Activated CD4-positive, alpha-beta T cell treated with anti-CD3 and anti-CD28 coated beads for 24 hours (primary cell): ENCODE data around the gene FUT7.
A peak's percentile ranks its signal among the peaks of the same experiment; 100 is the strongest.
"Not testable (repeated sequence)": the region's sequence is repeated elsewhere in the genome, so short reads cannot be mapped to it uniquely, and the experiment has no call there.

Experiments
- DNase-seq, 2 donors: peaks; one replicate each; pipeline ENCODE4 v3.0.0-alpha.2; 2020; ENCODE audit warnings: low read depth in 2 of 2

FUT7 gene

DNA sequence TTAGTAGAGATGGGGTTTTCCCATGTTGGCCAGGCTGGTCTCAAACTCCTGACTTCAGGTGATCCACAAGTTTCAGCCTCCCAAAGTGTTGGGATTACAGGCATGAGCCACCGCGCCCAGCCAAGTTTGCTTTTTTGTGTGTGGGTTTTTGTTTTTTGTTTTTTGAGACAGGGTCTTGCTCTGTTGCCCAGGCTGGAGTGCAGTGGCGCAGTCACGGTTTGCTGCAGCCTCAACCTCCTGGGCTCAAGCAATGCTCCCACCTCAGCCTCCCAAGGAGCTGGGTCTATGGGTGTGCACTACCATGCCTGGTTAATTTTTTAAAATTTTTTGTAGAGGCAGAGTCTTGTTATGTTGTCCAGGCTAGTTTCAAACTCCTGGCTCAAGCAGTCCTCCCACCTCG, 1.6 kb upstream of the FUT7 start:
- not testable (repeated sequence) for DNase-seq

GRCh38 chr9:137032858-137033257, 970 bp upstream of the FUT7 start:
- no peak for DNase-seq

DNA sequence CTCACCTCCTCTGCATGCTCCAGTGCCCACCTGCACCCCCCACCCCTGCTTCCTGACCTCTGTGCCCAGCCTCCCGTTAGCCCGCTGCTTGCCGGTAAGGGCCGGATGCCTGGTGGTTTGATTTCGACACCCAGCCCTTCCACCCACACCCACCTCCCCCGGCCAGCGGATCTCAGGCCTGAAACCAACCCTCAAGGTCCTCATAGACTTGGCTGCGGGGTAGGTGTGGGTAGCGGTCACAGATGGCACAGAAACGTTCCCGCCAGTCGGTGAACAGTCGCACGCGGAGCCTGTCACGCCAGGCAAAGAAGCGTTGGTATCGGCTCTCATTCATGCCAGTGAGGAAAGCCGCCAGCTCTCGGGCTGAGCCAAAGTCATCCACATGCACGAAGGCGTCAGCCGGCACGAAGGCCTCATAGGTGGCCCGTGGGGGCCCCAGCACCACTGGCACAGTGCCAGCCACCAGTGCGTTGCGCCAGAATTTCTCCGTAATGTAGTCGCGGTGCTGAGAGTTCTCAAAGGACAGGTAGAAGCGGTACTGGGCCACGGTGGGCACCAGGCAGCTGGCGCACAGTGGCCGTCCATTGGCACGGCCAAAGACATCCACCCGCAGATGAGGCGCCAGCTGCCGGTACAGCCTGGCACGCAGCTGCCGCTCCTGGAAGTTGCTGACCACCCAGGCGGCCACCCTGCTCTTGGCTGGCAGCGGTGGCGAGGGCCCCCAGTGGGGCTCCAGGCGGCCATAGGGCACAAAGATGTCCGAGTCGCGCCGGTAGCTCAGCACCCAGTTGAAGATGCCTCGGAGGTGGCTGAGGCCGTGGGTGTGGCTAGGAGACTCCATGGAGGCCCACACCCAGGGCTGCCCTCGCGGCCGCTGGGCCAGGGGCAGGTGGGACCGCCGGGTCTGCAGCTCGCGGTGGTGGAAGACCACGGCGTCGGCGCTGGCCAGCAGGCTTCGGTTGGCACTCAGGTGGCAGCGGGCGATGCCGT, 1.1 kb downstream of the FUT7 start:
- DNase-seq: no peak

- DNase-seq: no peak
Observed at GRCh38 chr9:137030006-137030405, 1.9 kb downstream of the FUT7 start.

DNA sequence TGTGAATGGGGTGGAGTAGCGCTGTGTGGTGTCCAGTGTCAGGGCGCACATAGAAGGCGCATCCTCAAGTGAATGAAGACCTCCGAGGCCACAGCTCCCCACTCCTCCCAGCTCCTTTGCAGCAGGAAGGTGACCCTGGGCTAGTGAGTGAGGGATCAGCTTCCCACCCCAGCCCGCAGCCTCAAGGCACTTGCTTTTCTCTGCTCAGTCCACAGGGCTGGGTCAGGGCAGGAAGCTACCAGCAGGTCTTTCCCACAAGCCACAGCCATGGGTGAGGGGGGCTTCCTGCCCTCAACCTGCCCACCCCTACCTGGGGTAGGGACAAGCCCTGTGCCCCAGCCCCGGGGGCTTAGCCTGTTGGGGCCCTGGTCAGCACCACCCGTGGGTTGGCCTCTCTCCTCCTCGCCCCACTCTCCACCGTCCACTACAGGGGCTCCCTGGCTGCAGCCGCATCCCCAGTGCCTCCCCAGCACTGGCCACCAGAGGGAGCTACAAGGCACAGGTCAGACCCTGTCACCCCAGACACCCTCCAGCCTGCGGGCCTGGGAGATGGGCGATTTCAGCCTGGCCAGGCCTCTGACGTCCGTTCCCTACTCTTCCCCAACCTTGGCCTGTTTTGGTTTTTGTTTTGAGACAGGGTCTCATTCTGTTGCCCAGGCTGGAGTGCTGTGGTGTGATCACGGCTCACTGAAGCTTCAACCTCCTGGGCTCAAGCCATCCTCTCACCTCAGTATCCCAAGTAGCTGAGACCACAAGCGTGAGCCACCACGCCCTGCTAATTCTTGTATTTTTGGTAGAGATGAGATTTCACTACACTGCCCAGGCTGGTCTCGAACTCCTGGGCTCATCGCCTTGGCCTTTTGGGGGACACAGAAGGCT, 2.6 kb downstream of the FUT7 start:
- peak; percentile 63 to 74 for DNase-seq

DNA sequence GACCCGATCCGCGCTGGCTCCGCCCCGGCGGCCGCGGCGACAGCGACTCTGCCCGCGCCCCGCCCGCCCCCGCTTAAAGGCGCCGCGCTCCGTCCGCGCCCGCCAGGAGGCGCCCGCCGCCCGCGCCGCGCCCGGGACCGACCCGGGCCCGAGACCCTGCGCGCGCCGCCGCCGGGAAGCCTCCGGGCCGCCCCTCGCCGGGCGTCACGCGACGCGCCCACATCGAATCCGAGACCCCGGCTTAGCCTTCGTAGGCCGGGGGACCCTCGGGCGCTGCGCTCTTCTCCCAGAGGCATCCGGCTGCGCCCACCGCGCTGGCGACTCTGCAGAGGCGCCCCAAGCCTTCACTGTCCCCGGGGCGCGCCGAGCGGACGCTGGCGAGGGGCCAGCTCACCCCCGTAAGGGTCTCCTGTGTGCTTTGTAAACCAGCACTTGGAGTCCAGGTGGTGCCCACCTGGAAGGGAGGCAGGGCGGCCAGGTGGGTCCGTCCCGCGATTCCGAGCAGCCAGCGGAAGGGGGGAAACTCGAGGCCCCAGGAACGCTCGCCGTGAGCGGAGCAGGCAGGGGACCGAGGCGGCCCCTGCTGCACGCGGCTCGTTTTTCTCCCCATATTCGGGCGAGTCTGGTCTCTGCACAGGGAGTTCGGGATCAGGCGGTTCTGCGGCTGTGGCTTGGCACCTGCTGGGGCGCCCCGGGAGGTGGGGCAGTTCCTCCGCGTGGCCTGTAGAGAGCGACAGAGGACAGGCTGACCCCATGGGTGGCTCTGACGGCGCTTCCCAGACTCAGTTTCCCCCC, 3.4 kb downstream of the FUT7 start:
- DNase-seq: peak; percentile 41 to 55

DNA sequence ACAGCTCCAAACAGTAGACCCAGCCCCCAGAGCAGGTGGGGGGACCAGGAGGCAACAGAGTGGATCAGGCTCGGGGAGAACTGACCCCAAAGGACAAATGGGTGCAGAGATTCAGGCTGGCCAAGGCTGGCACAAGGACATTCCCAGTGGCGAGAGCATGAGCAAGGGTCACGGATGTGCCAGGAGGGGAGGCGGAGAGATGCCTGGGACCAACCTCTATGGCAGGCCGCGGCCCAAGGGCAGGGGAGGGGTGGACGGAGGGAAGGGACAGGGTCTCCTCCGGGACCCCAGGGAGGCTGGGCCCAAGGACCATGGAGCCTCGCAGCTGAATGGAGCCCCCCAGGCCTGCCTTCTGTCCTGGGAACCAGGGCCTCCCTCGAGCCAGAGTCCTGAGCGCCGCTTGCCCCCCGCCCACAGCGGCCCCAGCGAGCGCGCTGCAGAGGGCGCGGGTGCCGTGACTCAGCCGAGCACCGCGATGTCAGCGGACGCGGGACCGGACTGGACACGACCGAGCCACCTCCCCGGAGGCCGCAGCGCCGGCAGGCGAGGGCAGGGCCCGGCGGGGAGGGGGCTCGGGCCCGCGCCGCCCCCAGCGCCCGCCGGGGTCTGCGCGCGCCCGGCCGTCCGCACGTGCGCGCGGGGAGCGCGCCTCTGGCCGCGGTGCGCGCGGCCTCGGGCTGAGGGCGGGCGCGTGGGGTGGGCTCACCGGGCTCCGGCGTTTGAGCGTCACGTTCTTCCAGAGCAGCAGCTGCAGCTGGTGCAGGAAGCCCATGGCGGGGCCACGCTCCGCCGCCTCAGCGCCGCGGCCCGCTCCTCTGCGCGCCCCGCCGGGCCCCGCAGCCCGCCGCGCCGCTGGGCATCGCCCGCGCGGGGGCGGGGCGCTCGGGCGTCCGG, 4.3 kb downstream of the FUT7 start, which contains the start of gene ABCA2:
TSS of gene ABCA2 (minus strand) at position 869 of the 894 bp plus-strand sequence. CDS start at position 772, 97 bp downstream.
- no peak for DNase-seq

DNA sequence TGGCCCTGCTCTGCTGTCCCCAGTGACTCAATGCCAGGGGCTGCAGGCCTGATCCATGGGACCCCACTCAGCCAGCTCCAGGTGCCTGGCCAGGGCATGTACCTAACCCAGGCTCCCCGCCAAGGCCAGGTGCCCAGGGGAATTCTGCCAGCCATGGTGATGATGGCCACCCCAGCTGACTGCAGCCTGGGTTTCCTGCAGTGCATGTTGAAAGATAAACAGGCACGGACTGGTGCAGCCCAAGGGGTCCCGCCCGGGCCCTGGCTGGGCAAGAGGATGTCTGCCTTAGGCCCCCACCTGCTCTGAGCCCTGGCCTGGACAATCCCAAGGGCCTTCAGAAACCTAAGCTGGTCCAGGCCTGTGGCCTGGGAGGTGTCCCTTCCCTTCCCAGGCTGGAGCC, 5.1 kb downstream of the FUT7 start:
- no peak for DNase-seq

DNA sequence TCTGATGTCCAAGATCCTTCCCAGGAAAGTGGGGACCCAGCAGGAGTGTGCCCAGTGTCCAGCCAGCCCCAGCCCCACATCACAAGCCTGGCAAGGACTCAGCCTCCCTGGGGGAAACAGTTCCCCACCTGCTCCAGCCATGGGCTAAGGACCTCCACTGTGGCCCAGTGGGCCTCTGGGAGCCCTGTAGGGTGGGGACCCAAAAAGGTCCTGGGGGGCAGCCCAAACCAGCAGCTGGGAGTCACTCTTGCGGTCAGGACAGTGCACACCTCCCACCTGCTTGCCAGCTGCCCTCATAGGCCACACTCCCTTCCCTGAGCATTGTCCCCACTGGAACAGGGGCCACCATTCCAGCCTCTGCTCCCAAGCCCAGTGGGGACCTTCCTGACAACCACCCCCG, 5.5 kb downstream of the FUT7 start:
- no peak for DNase-seq

DNA sequence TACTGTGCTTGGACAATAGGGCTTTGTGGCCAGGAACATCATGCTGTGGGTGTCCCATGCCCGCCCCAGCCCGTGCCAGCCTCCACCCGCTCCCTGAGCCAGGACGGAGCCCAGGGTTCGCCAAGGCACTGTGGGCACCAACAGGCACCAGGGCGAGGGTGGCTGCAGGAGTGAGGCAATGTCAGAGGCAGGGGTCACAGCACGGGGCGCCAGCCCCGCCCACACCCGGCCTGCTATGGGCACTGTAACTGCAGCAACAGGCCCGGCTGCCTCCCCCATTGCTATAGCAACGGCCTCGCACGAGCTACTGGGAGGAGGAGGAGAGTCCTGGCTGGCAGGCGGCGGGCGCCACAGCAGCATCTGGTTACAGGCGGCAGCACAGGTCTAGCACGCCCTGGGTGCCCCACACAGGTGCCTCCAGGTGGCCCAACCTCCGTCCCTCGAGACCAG, 6.3 kb downstream of the FUT7 start:
- no peak for DNase-seq

- no peak for DNase-seq
Observed at GRCh38 chr9:137023583-137023991, 8.3 kb downstream of the FUT7 start.

DNA sequence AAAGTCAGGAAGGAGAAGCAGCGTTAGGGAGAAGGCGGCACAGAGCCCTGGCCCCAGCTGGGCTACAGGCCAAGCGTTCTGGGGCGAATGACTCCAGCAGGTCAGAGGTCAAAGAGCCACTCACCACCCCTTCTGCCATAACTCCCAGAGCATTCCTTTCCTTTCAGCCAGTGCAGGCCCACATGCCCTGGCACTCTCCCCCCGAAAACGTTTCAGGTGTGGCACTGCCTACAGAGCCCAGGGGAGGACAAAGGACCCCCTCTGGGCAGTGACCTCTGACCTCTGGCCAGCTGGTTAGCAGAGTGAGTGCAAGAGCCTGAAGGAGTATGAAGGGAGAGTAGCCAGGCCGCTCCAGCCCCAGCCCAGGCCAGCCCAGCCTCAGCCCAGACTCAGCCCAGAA, 8.7 kb downstream of the FUT7 start:
- DNase-seq: no peak

DNA sequence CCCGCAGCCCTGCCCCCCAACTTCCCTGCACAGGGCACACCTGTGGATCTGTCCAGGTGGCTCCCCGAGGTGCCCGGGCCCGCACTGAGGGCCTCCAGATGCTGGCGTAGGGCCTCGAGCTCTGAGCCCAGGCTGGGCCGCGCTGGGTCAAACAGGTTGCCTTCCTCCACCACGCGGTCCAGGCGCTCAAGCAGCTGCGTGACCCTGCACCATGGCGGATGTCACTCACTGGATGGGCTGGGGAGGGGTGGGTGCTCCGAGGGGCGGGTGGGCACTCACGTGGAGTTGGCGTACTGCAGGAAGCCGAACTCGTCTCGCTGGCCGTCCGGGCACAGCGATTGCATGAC, 9.3 kb downstream of the FUT7 start:
- DNase-seq: no peak

- peak; percentile 57 to 73 for DNase-seq
Observed at GRCh38 chr9:137021979-137022661, 9.8 kb downstream of the FUT7 start.

GRCh38 chr9:137021568-137021978, 10.3 kb downstream of the FUT7 start:
- DNase-seq: no peak

- no peak for DNase-seq
Observed at GRCh38 chr9:137020771-137021567, 10.9 kb downstream of the FUT7 start.

DNA sequence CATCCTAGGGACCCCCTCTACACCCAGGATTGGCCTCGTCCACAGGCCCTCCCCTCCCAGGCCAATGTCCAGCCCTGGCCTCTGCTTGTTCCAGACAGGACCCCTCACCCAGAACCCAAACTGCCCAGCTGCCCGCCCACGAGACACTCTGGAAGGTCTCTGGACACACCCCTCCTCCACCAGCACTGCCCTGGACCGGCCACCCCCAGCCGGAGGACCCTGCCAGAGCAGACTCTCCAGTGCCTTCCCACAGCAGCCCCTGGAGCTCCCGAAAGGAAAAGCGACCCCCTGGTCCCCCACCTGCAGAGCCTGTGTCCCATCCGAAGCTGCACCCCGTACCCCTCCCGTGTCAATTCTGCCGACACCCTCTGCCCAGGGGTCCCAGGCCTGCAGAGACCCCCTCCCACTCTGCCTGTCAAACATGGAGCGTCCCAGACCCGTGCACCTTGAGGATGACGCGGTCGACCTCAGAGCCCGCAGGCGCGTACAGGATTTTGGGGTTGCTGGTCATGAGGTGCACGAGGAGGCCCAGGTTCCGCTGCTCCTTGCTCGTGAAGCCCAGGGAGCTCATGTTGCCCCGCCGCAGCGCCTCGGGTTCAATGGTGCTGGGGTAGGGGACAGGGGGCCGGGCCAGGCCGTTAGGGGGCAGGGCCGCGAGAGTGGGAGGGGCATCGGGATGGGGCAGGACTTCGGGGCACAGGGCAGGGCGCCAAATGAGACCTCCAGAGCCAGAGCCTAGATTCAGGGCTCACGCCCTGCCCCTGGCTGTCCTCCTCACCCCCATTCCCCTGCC, 11.8 kb downstream of the FUT7 start:
- DNase-seq: no peak
